GM12878 (cell line): ENCODE data around the gene IGFBP2. TPM values are rescaled to one million over a fixed set of nuclear protein-coding genes. Genes with fewer than 3 reads are reported as not detected.
A peak's percentile ranks its signal among the peaks of the same experiment; 100 is the strongest.

Experiments
- ATAC-seq: fragments of 200-7000 bp; cut with Tn5 transposase; 3 replicates; pipeline ENCODE4 v1.9.1; 2020; ENCODE audit warnings: mild to moderate bottlenecking, moderate library complexity
- BruUV-seq: library from RNA; stranded (reverse); fragments of 400-500 nt; replicated peaks from 2 replicates; lab custom pipeline; 2021; lab: Mats Ljungman, UMichigan
- CTCF ChIA-PET: fragments of 300-600 bp; sonication (Branson Sonifier 250); formaldehyde crosslinking; extraction: SDS; loops from one replicate; lab custom pipeline; 2021; ENCODE audit warnings: inconsistent platforms; lab: Yijun Ruan, JAX
- POLR2A ChIA-PET: fragments of 350-600 bp; formaldehyde crosslinking; extraction: SDS; loops from one replicate; lab custom pipeline; 2021; ENCODE audit warnings: inconsistent platforms; lab: Charles Lee
- RAD21 ChIA-PET: fragments of 300-600 bp; sonication (Branson Sonifier 250); formaldehyde crosslinking; loops from one replicate; lab custom pipeline; 2023; ENCODE audit warnings: antibody characterized with exemption; ENCODE audit not compliant: unreplicated experiment; lab: Charles Lee
- SMC1A ChIA-PET: fragments of 300-600 bp; sonication (Branson Sonifier 250); formaldehyde crosslinking; loops from one replicate; lab custom pipeline; 2023; ENCODE audit not compliant: unreplicated experiment, uncharacterized antibody; lab: Charles Lee
- DNase-seq: peaks from one replicate; pipeline ENCODE4 v3.0.0-alpha.2; 2011; ENCODE audit warnings: low read depth, low spot score
- FAIRE-seq: peaks from 3 replicates; lab custom pipeline; 2011; peaks lifted over from hg19 to GRCh38; lab: Jason Lieb, UNC
- H2AFZ ChIP-seq: 2 replicates; pipeline ENCODE4 v1.6.0; 2011; ENCODE audit warnings: low read depth, low read length, control low read depth; ENCODE audit not compliant: control insufficient read depth
- H3K27ac ChIP-seq: 2 replicates; pipeline ENCODE4 v1.5.1; 2011; ENCODE audit warnings: control low read depth; ENCODE audit not compliant: control insufficient read depth, insufficient read depth
- H3K27me3 ChIP-seq, 2 experiments: replicated peaks in 1 of 2; 2 replicates each; pipeline versions ENCODE4 v1.6.0 to v1.6.1; 2011; ENCODE audit warnings: low read length in 1 of 2; ENCODE audit not compliant: control insufficient read depth in 2 of 2, insufficient read depth in 2 of 2
- H3K36me3 ChIP-seq, 2 experiments: 2 replicates each; pipeline ENCODE4 v1.5.1; 2011; ENCODE audit warnings: low read length in 1 of 2; ENCODE audit not compliant: control insufficient read depth in 2 of 2, insufficient read depth in 2 of 2
- H3K4me1 ChIP-seq: 2 replicates; pipeline ENCODE4 v1.6.1; 2011; ENCODE audit warnings: mild to moderate bottlenecking, low read length, moderate library complexity, mixed read lengths; ENCODE audit not compliant: control insufficient read depth, insufficient read depth
- H3K4me2 ChIP-seq: 2 replicates; pipeline ENCODE4 v1.6.0; 2011; ENCODE audit warnings: control low read depth; ENCODE audit not compliant: control insufficient read depth, insufficient read depth
- H3K4me3 ChIP-seq: fragments of 200-600 bp; sonication (generic); 2 replicates; pipeline ENCODE4 v1.5.1; 2016
- H3K79me2 ChIP-seq: 2 replicates; pipeline ENCODE4 v1.6.0; 2011; ENCODE audit warnings: low read length; ENCODE audit not compliant: control insufficient read depth, insufficient read depth
- H3K9ac ChIP-seq: 2 replicates; pipeline ENCODE4 v1.8.0; 2011; ENCODE audit warnings: low read length, control low read depth, mixed read lengths; ENCODE audit not compliant: control insufficient read depth, insufficient read depth
- H3K9me3 ChIP-seq: replicated peaks from 3 replicates; pipeline ENCODE4 v1.5.1; 2011; ENCODE audit warnings: mild to moderate bottlenecking, low read length; ENCODE audit not compliant: control insufficient read depth, insufficient read depth
- H4K20me1 ChIP-seq: 2 replicates; pipeline ENCODE4 v1.6.0; 2011; ENCODE audit not compliant: control insufficient read depth, insufficient read depth
- E4F1 ChIP-seq: fragments of 450-650 bp; IDR thresholded peaks from 2 replicates; pipeline ENCODE4 v1.6.1; 2018; ENCODE audit warnings: borderline replicate concordance, mild to moderate bottlenecking; ENCODE audit not compliant: partially characterized antibody
- HDGF ChIP-seq: fragments of 450-650 bp; IDR thresholded peaks from 2 replicates; pipeline ENCODE4 v1.6.1; 2016; ENCODE audit warnings: antibody characterized with exemption
- IKZF1 ChIP-seq: fragments of 450-650 bp; conservative IDR thresholded peaks from 2 replicates; pipeline ENCODE4 v1.6.1; 2017; ENCODE audit warnings: antibody characterized with exemption, mild to moderate bottlenecking
- MLLT1 ChIP-seq: fragments of 450-650 bp; IDR thresholded peaks from 2 replicates; pipeline ENCODE4 v1.6.1; 2016; ENCODE audit warnings: mild to moderate bottlenecking
- NKRF ChIP-seq: fragments of 450-650 bp; conservative IDR thresholded peaks from 2 replicates; pipeline ENCODE4 v1.6.1; 2017; ENCODE audit warnings: mild to moderate bottlenecking, moderate library complexity
- RB1 ChIP-seq: fragments of 450-650 bp; formaldehyde crosslinking; IDR thresholded peaks from 2 replicates; pipeline ENCODE4 v1.6.1; 2017; ENCODE audit warnings: mild to moderate bottlenecking, borderline replicate concordance
- STAT3 ChIP-seq: IDR thresholded peaks from 2 replicates; pipeline ENCODE4 v1.6.1; 2011; ENCODE audit warnings: low read depth, low read length, improper control_type of control experiment
- WRNIP1 ChIP-seq: IDR thresholded peaks from 2 replicates; pipeline ENCODE4 v1.6.1; 2011; ENCODE audit warnings: low read depth, low read length, improper control_type of control experiment, borderline replicate concordance
- ZNF687 ChIP-seq: fragments of 450-650 bp; IDR thresholded peaks from 2 replicates; pipeline ENCODE4 v1.6.1; 2017; ENCODE audit warnings: mild to moderate bottlenecking, moderate library complexity
- WGBS: methylation state at CpG from one replicate; pipeline ENCODE4 v1.1.6; 2016; ENCODE audit warnings: low lambda C conversion rate; ENCODE audit not compliant: insufficient replicate concordance, insufficient coverage; ENCODE audit errors: missing lambda C conversion rate; 5-methylcytosine and 5-hydroxymethylcytosine counted together
- in situ Hi-C: fragments of 300-500 bp; cut with MboI; formaldehyde crosslinking; loops from 9 replicates; pipeline ENCODE4 v1.14.3; 2018; ENCODE audit warnings: mixed read lengths
- intact Hi-C: fragments of 100-400 bp; cut with micrococcal nuclease; formaldehyde crosslinking; loops from one replicate; pipeline ENCODE4 v1.14.2; 2022; ENCODE audit not compliant: unreplicated experiment
- polyA plus RNA-seq, 11 experiments: library from polyadenylated mRNA; depleted of rRNA in 4 of 11; unstranded in 6 of 11; stranded (reverse) in 5 of 11; fragments of >200 nt; fragmentation: Nextera tagmentation in 4 of 11; fragmentation: Illumina TruSeq in 1 of 11; extraction: Ambion mirVana in 4 of 11; extraction: Trizol in 1 of 11; gene quantifications; 1 replicate in 1 of 11; 2 replicates in 10 of 11; pipeline versions ENCODE4 v1.2.1 to v1.2.3, GENCODE V29; 2011 to 2016; ENCODE audit warnings: inconsistent platforms in 2 of 11, missing spikeins in 2 of 11, low read depth in 1 of 11
- total RNA-seq, 4 experiments: library from RNA; depleted of rRNA in 3 of 4; stranded (reverse); fragments of >200 nt in 3 of 4; fragmentation: Illumina TruSeq in 1 of 4; extraction: Trizol in 1 of 4; gene quantifications; 2 replicates each; pipeline versions ENCODE4 v1.2.1 to v1.2.3, GENCODE V29; 2013 to 2021

IGFBP2 gene
- total and polyA plus RNA-seq, 10 of the 15 experiments (the other 5 are each of a cell fraction or from before 2014, with no cell fraction given), result 0.11 to 1.5 (median 0.38) TPM; not detected in 5

- no peak for TF ChIP-seq NKRF
Measured at GRCh38 chr2:216618785-216619184, 14.4 kb upstream of the IGFBP2 start (continued).

- no peak for ATAC-seq
- Histone ChIP-seq H2AFZ (peak overlapping the region; percentile 27), H3K4me2 (no peak overlapping the region), H3K9ac (no peak overlapping the region), H3K4me3 (no peak overlapping the region), H3K27me3 (no peaks in the 10 kb centered on the region; a peak in 1 of 4 replicates), H3K9me3 (no peaks in the 10 kb centered on the region), H3K79me2 (no peaks in the 10 kb centered on the region), H4K20me1 (no peaks in the 10 kb centered on the region), H3K4me1 (peaks cover 3% of the 10 kb centered on the region; the same call in 1 of the 2 replicates), H3K27ac (no peak overlapping the region), H3K36me3 (no peaks in the 10 kb centered on the region)
- in situ Hi-C loops (no loop called here), intact Hi-C loops (no loop called here)
- 20% methylated on average over 12 of the region's 12 CpGs for WGBS
- RAD21 ChIA-PET, result interaction anchor here (1.2 kb wide), 1 partner anchor 13 kb away, joined by 3 read pairs; no protein-coding TSS in a partner anchor
- no peak for FAIRE-seq
- CTCF ChIA-PET, result no interaction called here
- no peak for DNase-seq
- BruUV-seq, result no TSS peak
- POLR2A ChIA-PET, result no interaction called here
- SMC1A ChIA-PET, result interaction anchor here (0.8 to 1.8 kb wide), 2 partner anchors 7 to 99 kb away, joined by 4 to 8 read pairs; no protein-coding TSS in a partner anchor
- TF ChIP-seq STAT3 (no peak), IKZF1 (0 out of 2 replicates have a peak, but pooled peaks have one; percentile 32), HDGF (peak; percentile 61; the same call in 1 of the 2 replicates), MLLT1 (peak; percentile 45; the same call in 1 of the 2 replicates), E4F1 (peak; percentile 19), WRNIP1 (no peak), RB1 (no peak), ZNF687 (0 out of 2 replicates have a peak, but pooled peaks have one; percentile 48)
Measured at GRCh38 chr2:216619411-216620393, 13.5 kb upstream of the IGFBP2 start.
